ENCODE measurements around the gene ABCB9. TPM values are rescaled to one million over a fixed set of nuclear protein-coding genes. Genes with fewer than 3 reads are reported as not detected.

Gene ABCB9
- total and polyA plus RNA-seq, 2 of the 8 experiments (the other 6 are each of a cell fraction or from before 2014, with no cell fraction given): 3.8 to 8.0 TPM

- DNase-seq (ENCODE audit: low read depth in 1 of 2, low spot score in 2 of 2) (no peak), FAIRE-seq (no peak)
- Histone ChIP-seq H2BK120ac (replicated peaks; ENCODE audit: low read depth, low read length) (no peak overlapping the region), H2AFZ (ENCODE audit: low read length) (no peak overlapping the region), H2BK5ac (ENCODE audit: low read depth, low read length) (no peak overlapping the region), H3K23me2 (ENCODE audit: low read depth, low read length) (no peaks in the 10 kb centered on the region), H3K79me1 (ENCODE audit: low read depth, low read length) (no peaks in the 10 kb centered on the region), H3K18ac (ENCODE audit: extremely low read depth, low read length) (no peak overlapping the region), H4K5ac (ENCODE audit: insufficient read length, low read depth, low read length) (no peak overlapping the region), H3K56ac (replicated peaks; ENCODE audit: insufficient read length, low read depth, low read length) (no peak overlapping the region), H2AK5ac (ENCODE audit: low read depth, low read length) (no peak overlapping the region), H3K9me3 (ENCODE audit: insufficient read depth in 2 of 2, low read depth in 1 of 2, low read length in 1 of 2) (no peaks in the 10 kb centered on the region), H2BK20ac (ENCODE audit: low read length) (no peak overlapping the region), H3K27ac (ENCODE audit: low read depth, low read length) (no peak overlapping the region), H3K4me3 (ENCODE audit: extremely low read depth in 1 of 4, insufficient read depth in 2 of 4, low read depth in 3 of 4, low read length in 4 of 4) (no peak overlapping the region), H3K36me3 (ENCODE audit: control insufficient read depth in 2 of 4, insufficient read depth in 4 of 4, low read length in 3 of 4) (no peaks in the 10 kb centered on the region), H3K27me3 (replicated peaks in 1 of 4; ENCODE audit: control insufficient read depth in 3 of 4, extremely low read depth in 1 of 4, insufficient read depth in 3 of 4, low read length in 3 of 4) (no peaks in the 10 kb centered on the region), H4K8ac (ENCODE audit: extremely low read depth, insufficient read depth, low read length) (no peak overlapping the region), H3K4ac (replicated peaks; ENCODE audit: insufficient read length, low read depth, low read length) (no peak overlapping the region), H4K91ac (replicated peaks; ENCODE audit: insufficient read length, low read length) (no peak overlapping the region), H3K14ac (ENCODE audit: insufficient read length) (no peak overlapping the region), H2BK15ac (ENCODE audit: low read length) (no peak overlapping the region), H3K4me1 (replicated peaks in 1 of 4; ENCODE audit: control insufficient read depth in 3 of 4, insufficient read depth in 4 of 4, low read length in 3 of 4) (no peaks in the 10 kb centered on the region), H3K4me2 (ENCODE audit: insufficient read depth in 1 of 2, low read depth in 2 of 2, low read length in 2 of 2) (no peak overlapping the region), H4K20me1 (replicated peaks in 1 of 2; ENCODE audit: control insufficient read depth in 1 of 2, insufficient read depth in 2 of 2, low read length in 2 of 2) (no peaks in the 10 kb centered on the region), H3K79me2 (ENCODE audit: control insufficient read depth in 1 of 2, insufficient read depth in 2 of 2, low read length in 2 of 2) (no peaks in the 10 kb centered on the region), H3K23ac (ENCODE audit: insufficient read length) (no peak overlapping the region), H2BK12ac (ENCODE audit: low read depth, low read length) (no peak overlapping the region), H3K9ac (replicated peaks in 1 of 4; ENCODE audit: extremely low read depth in 1 of 4, low read depth in 3 of 4, low read length in 3 of 4) (no peak overlapping the region)
- ChIA-PET CTCF (ENCODE audit: partially characterized antibody) (interaction anchor here (0.8 to 3.5 kb wide), 8 partner anchors 10 to 236 kb away, joined by 3 to 13 read pairs (median 4); no protein-coding TSS in a partner anchor), POLR2A (ENCODE audit: partially characterized antibody) (interaction anchor here (1.6 kb wide), 1 partner anchor 231 kb away, joined by 3 read pairs; the partner anchor contains the start of genes MPHOSPH9 and MTRFR)
- WGBS, 2 experiments (ENCODE audit: extremely low coverage in 1 of 2, insufficient coverage in 1 of 2, insufficient read length in 1 of 2, insufficient replicate concordance in 2 of 2, low coverage in 1 of 2, low lambda C conversion rate in 2 of 2, missing lambda C conversion rate in 1 of 2): 81% methylated on average over 3 of the region's 3 CpGs; no CpG with 5 or more reads in 1 of the 2 experiments
- no peak for TF ChIP-seq KDM4A (IDR thresholded peaks at IDR 0.05; ENCODE audit: low read depth, low read length, severe bottlenecking)
- TF ChIP-seq BRCA1 (IDR thresholded peaks at IDR 0.05; ENCODE audit: low read depth, low read length): no peak
- TF ChIP-seq RBBP5 (IDR thresholded peaks at IDR 0.05; ENCODE audit: borderline replicate concordance, low read depth, low read length): no peak
- TF ChIP-seq SP2 (IDR thresholded peaks at IDR 0.05; ENCODE audit: low read length): no peak
- no peak for TF ChIP-seq ATF3 (IDR thresholded peaks at IDR 0.05; ENCODE audit: insufficient read depth, low read depth, low read length)
- no peak for TF ChIP-seq CEBPB (IDR thresholded peaks at IDR 0.05; ENCODE audit: low read depth, low read length)
- TF ChIP-seq ASH2L (IDR thresholded peaks at IDR 0.05; ENCODE audit: low read length): no peak
- TF ChIP-seq TAF1 (IDR thresholded peaks at IDR 0.05; ENCODE audit: low read depth, low read length): no peak
- no peak for TF ChIP-seq POU5F1 (IDR thresholded peaks at IDR 0.05; ENCODE audit: low read depth, low read length)
- no peak for TF ChIP-seq SAP30 (IDR thresholded peaks at IDR 0.05; ENCODE audit: insufficient read depth, insufficient replicate concordance, low read length)
- no peak for TF ChIP-seq SIN3A (conservative IDR thresholded peaks at IDR 0.05 in 1 of 2, IDR thresholded peaks at IDR 0.05 in 1 of 2; ENCODE audit: low read depth in 1 of 2, low read length in 2 of 2)
- no peak for TF ChIP-seq TEAD4 (IDR thresholded peaks at IDR 0.05; ENCODE audit: low read depth, low read length)
- no peak for TF ChIP-seq POLR2A (IDR thresholded peaks at IDR 0.05; ENCODE audit: control extremely low read depth in 1 of 2, low read depth in 2 of 2, low read length in 2 of 2)
- TF ChIP-seq CREB1 (IDR thresholded peaks at IDR 0.05): no peak
- TF ChIP-seq GABPA (IDR thresholded peaks at IDR 0.05; ENCODE audit: borderline replicate concordance, insufficient read depth, low read length): no peak
Observed at GRCh38 chr12:123001464-123001863, 35.2 kb upstream of the ABCB9 start.

All from H1 (cell line).